GM20000 (cell line): Measurements from ENCODE around the gene EEA1.
"Not testable (repeated sequence)": the region's sequence is repeated elsewhere in the genome, so short reads cannot be mapped to it uniquely, and the experiment has no call there.

Experiments used
- DNase-seq: peaks from one replicate; pipeline ENCODE4 v3.0.0; 2012; ENCODE audit warnings: low spot score
- CTCF ChIP-seq: IDR thresholded peaks from 2 replicates; pipeline ENCODE4 v1.5.1; 2012; ENCODE audit warnings: mild to moderate bottlenecking, control low read depth; ENCODE audit errors: extremely low read depth, missing control alignments

The EEA1 gene

GRCh38 chr12:92968176-92968813 is 39.2 kb upstream of the EEA1 start:
- no peak for DNase-seq
- TF ChIP-seq CTCF = no peak

- DNase-seq = not testable (repeated sequence)
Measured at GRCh38 chr12:92964378-92964777, 35.3 kb upstream of the EEA1 start.

GRCh38 chr12:92961949-92962348 is 32.9 kb upstream of the EEA1 start:
- TF ChIP-seq CTCF = no peak
- DNase-seq = no peak

- no peak for DNase-seq
- TF ChIP-seq CTCF = no peak
Measured at GRCh38 chr12:92955997-92956663, 27.0 kb upstream of the EEA1 start.

- TF ChIP-seq CTCF = no peak
- DNase-seq = no peak
Measured at GRCh38 chr12:92953747-92954146, 24.7 kb upstream of the EEA1 start.

- no peak for DNase-seq
- TF ChIP-seq CTCF = no peak
Measured at GRCh38 chr12:92952394-92952793, 23.3 kb upstream of the EEA1 start.

GRCh38 chr12:92951006-92951405 is 21.9 kb upstream of the EEA1 start:
- DNase-seq = no peak
- TF ChIP-seq CTCF = no peak

GRCh38 chr12:92950011-92950410 is 20.9 kb upstream of the EEA1 start:
- DNase-seq = no peak
- no peak for TF ChIP-seq CTCF
